NB4 (cell line): ENCODE data around the gene PNMA1.

ENCODE experiments used
- POLR2A ChIP-seq: IDR thresholded peaks from 2 replicates; pipeline ENCODE4 v1.6.1; 2011; ENCODE audit warnings: mild to moderate bottlenecking; ENCODE audit not compliant: insufficient read length; ENCODE audit errors: extremely low read depth
- TF ChIP-seq, protein P1 (sequence below): IDR thresholded peaks from one replicate; pipeline ENCODE4 v1.5.1; 2012; ENCODE audit warnings: low read depth, low read length
- TF ChIP-seq, protein P2 (sequence below): IDR thresholded peaks from 2 replicates; pipeline ENCODE4 v1.6.1; 2011; ENCODE audit warnings: low read depth, low read length

DNA sequence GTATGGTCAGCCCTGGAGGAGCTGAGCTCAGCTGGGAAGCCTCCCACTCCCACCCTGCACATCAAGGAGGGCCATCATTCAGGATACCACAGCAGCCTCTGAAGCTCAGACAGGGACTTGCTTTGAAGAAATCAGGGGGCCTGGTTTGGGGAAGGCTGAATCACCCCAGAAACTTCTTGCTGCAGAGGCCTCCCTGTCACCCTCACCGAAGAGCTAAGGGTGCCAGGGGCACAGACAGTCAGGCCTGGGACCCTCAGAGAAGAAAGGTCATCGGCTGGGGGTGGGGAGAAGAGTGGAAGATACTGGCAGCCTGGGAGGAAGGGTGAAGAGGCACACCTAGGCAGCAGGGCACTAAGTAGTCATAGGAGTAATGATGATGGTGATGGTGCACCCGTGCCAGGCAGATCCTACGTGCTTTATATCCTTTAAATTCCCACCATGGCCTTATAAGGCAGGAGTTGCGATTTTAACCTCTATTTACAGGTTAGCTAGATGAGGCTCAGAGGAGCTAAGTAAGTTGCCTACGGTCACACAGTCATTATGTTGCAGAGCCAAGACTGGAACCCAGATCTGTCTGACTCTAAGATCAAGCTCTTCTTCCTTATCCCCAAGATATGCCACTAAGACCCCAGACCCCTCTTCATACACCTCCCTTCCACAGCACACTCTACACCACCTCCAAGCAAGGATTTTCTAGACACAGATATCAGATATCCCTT is 28.5 kb upstream of the PNMA1 start:
- TF ChIP-seq, protein P1, sequence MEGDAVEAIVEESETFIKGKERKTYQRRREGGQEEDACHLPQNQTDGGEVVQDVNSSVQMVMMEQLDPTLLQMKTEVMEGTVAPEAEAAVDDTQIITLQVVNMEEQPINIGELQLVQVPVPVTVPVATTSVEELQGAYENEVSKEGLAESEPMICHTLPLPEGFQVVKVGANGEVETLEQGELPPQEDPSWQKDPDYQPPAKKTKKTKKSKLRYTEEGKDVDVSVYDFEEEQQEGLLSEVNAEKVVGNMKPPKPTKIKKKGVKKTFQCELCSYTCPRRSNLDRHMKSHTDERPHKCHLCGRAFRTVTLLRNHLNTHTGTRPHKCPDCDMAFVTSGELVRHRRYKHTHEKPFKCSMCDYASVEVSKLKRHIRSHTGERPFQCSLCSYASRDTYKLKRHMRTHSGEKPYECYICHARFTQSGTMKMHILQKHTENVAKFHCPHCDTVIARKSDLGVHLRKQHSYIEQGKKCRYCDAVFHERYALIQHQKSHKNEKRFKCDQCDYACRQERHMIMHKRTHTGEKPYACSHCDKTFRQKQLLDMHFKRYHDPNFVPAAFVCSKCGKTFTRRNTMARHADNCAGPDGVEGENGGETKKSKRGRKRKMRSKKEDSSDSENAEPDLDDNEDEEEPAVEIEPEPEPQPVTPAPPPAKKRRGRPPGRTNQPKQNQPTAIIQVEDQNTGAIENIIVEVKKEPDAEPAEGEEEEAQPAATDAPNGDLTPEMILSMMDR, result no peak
- TF ChIP-seq, protein P2, sequence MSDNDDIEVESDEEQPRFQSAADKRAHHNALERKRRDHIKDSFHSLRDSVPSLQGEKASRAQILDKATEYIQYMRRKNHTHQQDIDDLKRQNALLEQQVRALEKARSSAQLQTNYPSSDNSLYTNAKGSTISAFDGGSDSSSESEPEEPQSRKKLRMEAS, result no peak
- no peak for TF ChIP-seq POLR2A
